GM18508 (cell line): Measurements from ENCODE around the gene TEX38.
"Not testable (repeated sequence)": the region's sequence is repeated elsewhere in the genome, so short reads cannot be mapped to it uniquely, and the experiment has no call there.

Experiments used
- ATAC-seq: cut with Tn5 transposase; IDR thresholded peaks from one replicate; pipeline ENCODE4 v1.9.1; 2021; ENCODE audit warnings: moderate number of reproducible peaks; ENCODE audit not compliant: insufficient read depth, unreplicated experiment

The TEX38 gene

GRCh38 chr1:46654012-46654411, 17.6 kb upstream of the TEX38 start:
- ATAC-seq = no peak

- ATAC-seq = not testable (repeated sequence)
Measured at GRCh38 chr1:46654698-46655097, 17.0 kb upstream of the TEX38 start.

GRCh38 chr1:46655848-46656247, 15.8 kb upstream of the TEX38 start:
- no peak for ATAC-seq

- ATAC-seq = no peak
Measured at GRCh38 chr1:46656643-46657042, 15.0 kb upstream of the TEX38 start.

- ATAC-seq = no peak
Measured at GRCh38 chr1:46657775-46658174, 13.9 kb upstream of the TEX38 start.

- ATAC-seq = no peak
Measured at GRCh38 chr1:46659307-46659870, 12.3 kb upstream of the TEX38 start.

- not testable (repeated sequence) for ATAC-seq
Measured at GRCh38 chr1:46660116-46660515, 11.5 kb upstream of the TEX38 start.

- ATAC-seq = not testable (repeated sequence)
Measured at GRCh38 chr1:46662919-46663318, 8.7 kb upstream of the TEX38 start.

GRCh38 chr1:46665983-46666382, 5.7 kb upstream of the TEX38 start:
- no peak for ATAC-seq

- no peak for ATAC-seq
Measured at GRCh38 chr1:46667782-46668760, 3.6 kb upstream of the TEX38 start, which contains the start of gene ATPAF1. Gene ATPAF1, minus strand, starts transcription at chr1:46668364. Its CDS starts 42 bp downstream, at chr1:46668322.

- ATAC-seq = no peak
Measured at GRCh38 chr1:46670134-46670533, 1.5 kb upstream of the TEX38 start.

GRCh38 chr1:46672696-46673095, 1.0 kb downstream of the TEX38 start:
- ATAC-seq = no peak

GRCh38 chr1:46673749-46674182, 2.1 kb downstream of the TEX38 start:
- ATAC-seq = no peak

- no peak for ATAC-seq
Measured at GRCh38 chr1:46675549-46676314, 4.1 kb downstream of the TEX38 start.

- no peak for ATAC-seq
Measured at GRCh38 chr1:46676531-46676930, 4.9 kb downstream of the TEX38 start.

GRCh38 chr1:46677339-46677738, 5.7 kb downstream of the TEX38 start:
- no peak for ATAC-seq

GRCh38 chr1:46679789-46680573, 8.3 kb downstream of the TEX38 start:
- no peak for ATAC-seq

GRCh38 chr1:46681333-46682034, 9.8 kb downstream of the TEX38 start:
- ATAC-seq = no peak

GRCh38 chr1:46682064-46682463, 10.4 kb downstream of the TEX38 start:
- ATAC-seq = no peak
